GM21390 (cell line): ENCODE measurements around the gene SIGLECL1.

ENCODE experiments used
- ATAC-seq: cut with Tn5 transposase; IDR thresholded peaks from one replicate; pipeline ENCODE4 v1.9.1; 2021; ENCODE audit not compliant: unreplicated experiment

SIGLECL1 gene

GRCh38 chr19:51252306-51253079, 1.6 kb downstream of the SIGLECL1 start:
- no peak for ATAC-seq

GRCh38 chr19:51253088-51253806, 2.4 kb downstream of the SIGLECL1 start:
- ATAC-seq, result no peak

GRCh38 chr19:51256155-51256625, 5.3 kb downstream of the SIGLECL1 start:
- ATAC-seq, result no peak

- ATAC-seq, result no peak
Observed at GRCh38 chr19:51257471-51257870, 6.6 kb downstream of the SIGLECL1 start.

- ATAC-seq, result no peak
Observed at GRCh38 chr19:51258165-51259160, 7.6 kb downstream of the SIGLECL1 start.

GRCh38 chr19:51259348-51260245, 8.7 kb downstream of the SIGLECL1 start:
- ATAC-seq, result no peak

- ATAC-seq, result no peak
Observed at GRCh38 chr19:51263808-51264207, 12.9 kb downstream of the SIGLECL1 start.

- no peak for ATAC-seq
Observed at GRCh38 chr19:51271067-51271466, 20.2 kb downstream of the SIGLECL1 start.

GRCh38 chr19:51272183-51272810, 21.4 kb downstream of the SIGLECL1 start:
- no peak for ATAC-seq

- ATAC-seq, result no peak
Observed at GRCh38 chr19:51274049-51274770, 23.3 kb downstream of the SIGLECL1 start.

GRCh38 chr19:51277112-51277511, 26.2 kb downstream of the SIGLECL1 start:
- ATAC-seq, result no peak

- no peak for ATAC-seq
Observed at GRCh38 chr19:51282335-51282734, 31.5 kb downstream of the SIGLECL1 start.

- ATAC-seq, result no peak
Observed at GRCh38 chr19:51285682-51286081, 34.8 kb downstream of the SIGLECL1 start.

GRCh38 chr19:51289635-51290034, 38.8 kb downstream of the SIGLECL1 start:
- ATAC-seq, result no peak

- no peak for ATAC-seq
Observed at GRCh38 chr19:51292971-51293370, 42.1 kb downstream of the SIGLECL1 start.

- no peak for ATAC-seq
Observed at GRCh38 chr19:51293571-51294210, 42.8 kb downstream of the SIGLECL1 start.

- no peak for ATAC-seq
Observed at GRCh38 chr19:51294211-51294976, 43.5 kb downstream of the SIGLECL1 start.

GRCh38 chr19:51294977-51295375, 44.1 kb downstream of the SIGLECL1 start:
- no peak for ATAC-seq
